ENCODE results near the gene CD79A.

Gene CD79A

DNA sequence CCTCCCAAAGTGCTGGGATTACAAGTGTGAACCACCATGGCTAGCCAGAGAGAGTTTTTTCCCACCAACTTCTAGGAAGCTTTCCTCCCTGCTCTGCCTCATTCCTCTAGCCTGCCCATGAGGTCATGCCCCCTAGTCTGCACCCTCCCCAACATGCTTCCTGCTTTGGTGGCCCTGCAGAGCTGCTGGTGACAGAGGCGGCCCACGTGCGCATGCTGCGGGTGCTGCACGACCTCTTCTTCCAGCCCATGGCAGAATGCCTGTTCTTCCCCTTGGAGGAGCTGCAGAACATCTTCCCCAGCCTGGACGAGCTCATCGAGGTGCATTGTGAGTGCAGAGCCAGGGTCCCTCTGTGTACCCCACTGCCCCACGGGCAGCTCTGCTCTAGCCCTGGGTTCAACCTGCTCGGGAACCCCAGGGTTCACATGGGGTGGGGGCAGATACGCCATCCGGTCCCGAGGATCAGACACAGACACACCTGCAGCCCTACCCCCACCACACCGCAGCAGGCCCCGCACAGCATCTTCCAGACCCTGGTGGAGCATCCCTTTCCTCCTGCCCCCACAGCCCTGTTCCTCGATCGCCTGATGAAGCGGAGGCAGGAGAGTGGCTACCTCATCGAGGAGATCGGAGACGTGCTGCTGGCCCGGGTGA is 24.8 kb downstream of the CD79A start:
- TF ChIP-seq, protein P1, sequence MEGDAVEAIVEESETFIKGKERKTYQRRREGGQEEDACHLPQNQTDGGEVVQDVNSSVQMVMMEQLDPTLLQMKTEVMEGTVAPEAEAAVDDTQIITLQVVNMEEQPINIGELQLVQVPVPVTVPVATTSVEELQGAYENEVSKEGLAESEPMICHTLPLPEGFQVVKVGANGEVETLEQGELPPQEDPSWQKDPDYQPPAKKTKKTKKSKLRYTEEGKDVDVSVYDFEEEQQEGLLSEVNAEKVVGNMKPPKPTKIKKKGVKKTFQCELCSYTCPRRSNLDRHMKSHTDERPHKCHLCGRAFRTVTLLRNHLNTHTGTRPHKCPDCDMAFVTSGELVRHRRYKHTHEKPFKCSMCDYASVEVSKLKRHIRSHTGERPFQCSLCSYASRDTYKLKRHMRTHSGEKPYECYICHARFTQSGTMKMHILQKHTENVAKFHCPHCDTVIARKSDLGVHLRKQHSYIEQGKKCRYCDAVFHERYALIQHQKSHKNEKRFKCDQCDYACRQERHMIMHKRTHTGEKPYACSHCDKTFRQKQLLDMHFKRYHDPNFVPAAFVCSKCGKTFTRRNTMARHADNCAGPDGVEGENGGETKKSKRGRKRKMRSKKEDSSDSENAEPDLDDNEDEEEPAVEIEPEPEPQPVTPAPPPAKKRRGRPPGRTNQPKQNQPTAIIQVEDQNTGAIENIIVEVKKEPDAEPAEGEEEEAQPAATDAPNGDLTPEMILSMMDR (IDR thresholded peaks at IDR 0.05; ENCODE audit: unreplicated experiment in 3 of 3): no peak
- H3K4me3 Mint-ChIP-seq: no peak overlapping the region
- peaks cover 61% of the 10 kb centered on the region for H3K36me3 Mint-ChIP-seq (ENCODE audit: low read depth)
- H3K27ac Mint-ChIP-seq: no peak overlapping the region
- no peaks in the 10 kb centered on the region for H3K27me3 Mint-ChIP-seq (ENCODE audit: low read depth)
- H3K9me3 Mint-ChIP-seq: no peaks in the 10 kb centered on the region
- H3K4me1 Mint-ChIP-seq: no peaks in the 10 kb centered on the region

DNA sequence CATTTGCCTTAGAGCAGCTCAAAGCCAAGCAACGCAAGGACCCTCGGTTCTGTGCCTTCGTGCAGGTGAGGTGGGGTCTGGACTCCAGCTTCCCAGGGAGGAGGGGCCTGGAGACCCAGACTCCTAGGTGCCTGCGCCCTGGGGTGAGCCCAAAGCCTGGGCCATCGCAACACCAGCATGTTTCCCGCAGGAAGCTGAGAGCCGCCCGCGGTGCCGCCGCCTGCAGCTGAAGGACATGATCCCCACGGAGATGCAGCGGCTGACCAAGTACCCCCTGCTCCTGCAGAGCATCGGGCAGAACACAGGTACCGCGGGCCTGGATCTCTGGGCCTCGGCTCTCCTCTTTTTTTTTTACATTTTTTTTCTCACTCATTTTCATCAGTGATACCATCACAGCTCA is 25.5 kb downstream of the CD79A start:
- Mint-ChIP-seq H3K27me3 (ENCODE audit: low read depth) (no peaks in the 10 kb centered on the region), H3K9me3 (no peaks in the 10 kb centered on the region), H3K27ac (no peak overlapping the region), H3K4me3 (no peak overlapping the region), H3K4me1 (no peaks in the 10 kb centered on the region), H3K36me3 (ENCODE audit: low read depth) (peaks cover 62% of the 10 kb centered on the region)
- TF ChIP-seq, protein P1 (IDR thresholded peaks at IDR 0.05; ENCODE audit: unreplicated experiment in 3 of 3): no peak

DNA sequence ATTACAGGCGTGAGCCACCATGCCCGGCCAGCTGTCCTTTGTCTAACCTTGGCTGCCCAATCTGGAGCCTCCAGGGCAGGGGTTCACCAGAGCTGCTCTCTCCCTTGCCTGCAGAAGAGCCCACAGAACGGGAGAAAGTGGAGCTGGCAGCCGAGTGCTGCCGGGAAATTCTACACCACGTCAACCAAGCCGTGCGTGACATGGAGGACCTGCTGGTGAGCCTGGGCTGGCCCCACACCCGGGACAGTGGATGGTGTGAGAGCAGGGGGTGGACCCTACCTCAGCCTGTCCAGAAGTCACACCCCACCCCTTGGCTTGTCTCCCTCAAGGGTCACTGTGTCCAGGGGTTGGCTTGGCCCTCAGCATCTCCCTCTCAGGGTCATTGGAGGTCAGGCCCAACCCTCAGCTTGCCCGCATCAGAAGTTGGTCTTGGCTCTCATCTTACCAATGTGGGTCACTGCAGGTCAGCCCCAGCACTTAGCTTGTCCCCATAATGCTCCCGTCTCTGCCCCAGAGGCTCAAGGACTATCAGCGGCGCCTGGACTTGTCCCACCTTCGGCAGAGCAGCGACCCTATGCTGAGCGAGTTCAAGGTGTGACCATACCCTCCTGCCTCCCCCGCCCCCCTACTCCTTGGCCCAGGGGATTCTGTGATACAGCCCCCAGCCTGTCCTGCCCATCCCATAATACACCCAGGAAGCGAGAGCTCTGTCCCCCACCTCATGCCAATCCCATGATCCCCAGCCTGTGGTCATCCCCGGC is 26.3 kb downstream of the CD79A start:
- TF ChIP-seq, protein P1 (IDR thresholded peaks at IDR 0.05; ENCODE audit: unreplicated experiment in 3 of 3): no peak
- Mint-ChIP-seq H3K36me3 (ENCODE audit: low read depth) (peaks cover 55% of the 10 kb centered on the region), H3K4me1 (no peaks in the 10 kb centered on the region)

DNA sequence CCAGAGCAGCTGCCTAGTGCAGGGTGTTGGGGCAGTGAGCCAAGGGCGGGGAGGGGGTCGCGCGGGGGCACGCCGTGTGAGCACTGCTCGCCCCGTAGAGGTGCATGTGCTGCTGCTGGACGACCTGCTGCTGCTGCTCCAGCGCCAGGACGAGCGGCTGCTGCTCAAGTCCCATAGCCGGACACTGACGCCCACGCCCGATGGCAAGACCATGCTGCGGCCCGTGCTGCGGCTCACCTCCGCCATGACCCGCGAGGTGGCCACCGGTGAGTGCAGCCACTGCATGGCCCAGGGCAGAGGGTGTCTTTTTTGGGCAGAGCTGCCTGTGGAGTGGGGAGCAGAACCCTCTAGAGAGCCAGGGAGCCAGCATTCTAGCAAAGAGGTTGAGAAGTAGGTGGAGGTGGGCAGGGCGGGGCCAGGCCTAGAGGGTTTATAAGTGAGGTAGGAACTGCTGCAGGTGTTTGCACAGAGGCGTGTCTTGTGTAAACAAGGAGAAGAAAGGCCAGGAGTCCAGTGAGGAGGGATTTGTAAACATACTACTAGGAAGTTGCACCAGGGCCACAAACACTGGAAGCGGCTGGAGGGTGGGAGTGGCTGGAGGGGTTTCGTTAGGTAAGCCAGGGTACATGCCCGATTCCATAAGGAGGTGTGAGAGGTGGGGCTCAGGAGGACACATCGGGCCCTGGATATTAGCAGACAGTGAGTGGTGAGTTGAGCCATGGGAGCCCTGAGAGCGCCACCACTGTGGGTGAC is 27.2 kb downstream of the CD79A start:
- Mint-ChIP-seq H3K4me1 (no peaks in the 10 kb centered on the region), H3K36me3 (ENCODE audit: low read depth) (peaks cover 48% of the 10 kb centered on the region), H3K9me3 (no peaks in the 10 kb centered on the region), H3K27ac (no peak overlapping the region), H3K4me3 (no peak overlapping the region), H3K27me3 (ENCODE audit: low read depth) (peaks cover 3% of the 10 kb centered on the region)
- TF ChIP-seq, protein P1 (IDR thresholded peaks at IDR 0.05; ENCODE audit: unreplicated experiment in 3 of 3): no peak

More for the DNA sequence above, 26.3 kb downstream of the CD79A start:
- Mint-ChIP-seq H3K4me3 (no peak overlapping the region), H3K9me3 (no peaks in the 10 kb centered on the region), H3K27me3 (ENCODE audit: low read depth) (no peaks in the 10 kb centered on the region), H3K27ac (no peak overlapping the region)

DNA sequence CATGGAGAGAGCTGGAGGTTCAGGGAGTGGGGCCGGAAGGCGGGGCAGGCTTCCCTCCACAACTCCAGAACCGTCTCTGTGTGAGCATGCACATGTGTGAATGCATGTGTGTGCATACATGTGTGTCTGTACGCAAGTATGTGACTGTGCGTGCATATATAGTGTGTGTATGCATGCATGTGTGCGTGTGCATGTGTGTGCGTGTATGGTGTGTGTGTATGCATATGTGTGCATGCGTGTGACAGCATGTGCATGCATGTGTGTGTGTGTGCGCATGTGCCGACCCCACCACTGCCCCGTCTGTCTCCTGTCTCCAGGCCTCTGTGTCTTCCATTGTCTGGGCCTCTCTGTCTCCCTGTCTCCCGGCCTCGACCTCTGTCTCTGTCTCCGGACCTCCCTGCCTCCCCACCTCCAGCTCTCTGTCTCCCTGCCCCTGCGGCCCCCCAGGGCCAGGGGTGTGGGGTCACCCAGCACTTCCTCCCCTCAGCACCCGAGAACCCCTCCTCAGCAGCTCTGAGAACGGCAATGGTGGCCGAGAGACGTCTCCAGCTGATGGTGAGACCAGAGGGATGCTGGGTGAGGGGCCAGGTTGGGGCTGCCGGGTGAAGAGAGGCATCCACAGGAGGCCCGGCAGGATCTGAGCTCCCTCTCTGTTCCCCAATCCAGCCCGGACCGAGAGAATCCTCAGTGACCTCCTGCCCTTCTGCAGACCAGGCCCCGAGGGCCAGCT is 28.4 kb downstream of the CD79A start:
- H3K27ac Mint-ChIP-seq: no peak overlapping the region
- H3K9me3 Mint-ChIP-seq: no peaks in the 10 kb centered on the region
- H3K4me1 Mint-ChIP-seq: no peaks in the 10 kb centered on the region
- H3K4me3 Mint-ChIP-seq: no peak overlapping the region
- TF ChIP-seq, protein P1 (IDR thresholded peaks at IDR 0.05; ENCODE audit: unreplicated experiment in 3 of 3): no peak
- peaks cover 41% of the 10 kb centered on the region for H3K36me3 Mint-ChIP-seq (ENCODE audit: low read depth)
- H3K27me3 Mint-ChIP-seq (ENCODE audit: low read depth): peaks cover 12% of the 10 kb centered on the region
